ENCODE measurements around the gene SLC7A8.

Gene SLC7A8

DNA sequence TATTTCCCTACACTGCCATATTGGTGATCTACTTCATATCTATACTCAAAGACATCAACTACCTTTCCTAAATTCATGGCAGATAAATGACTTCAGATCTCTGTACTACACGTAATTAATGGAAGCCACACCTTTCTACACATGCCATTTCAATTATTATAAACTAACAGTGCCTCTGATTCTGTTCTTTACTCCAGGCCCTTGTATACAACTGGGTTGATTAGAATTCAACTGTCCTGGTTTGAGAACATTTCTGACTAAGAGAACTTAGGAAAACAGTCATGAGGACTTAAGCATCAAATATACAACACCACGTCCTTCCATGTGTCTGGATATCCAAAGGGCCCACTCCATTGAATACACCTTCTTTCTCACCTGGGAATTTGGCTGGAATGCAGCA lies 90.4 kb downstream of the SLC7A8 start:
- DNase-seq, result no peak

DNA sequence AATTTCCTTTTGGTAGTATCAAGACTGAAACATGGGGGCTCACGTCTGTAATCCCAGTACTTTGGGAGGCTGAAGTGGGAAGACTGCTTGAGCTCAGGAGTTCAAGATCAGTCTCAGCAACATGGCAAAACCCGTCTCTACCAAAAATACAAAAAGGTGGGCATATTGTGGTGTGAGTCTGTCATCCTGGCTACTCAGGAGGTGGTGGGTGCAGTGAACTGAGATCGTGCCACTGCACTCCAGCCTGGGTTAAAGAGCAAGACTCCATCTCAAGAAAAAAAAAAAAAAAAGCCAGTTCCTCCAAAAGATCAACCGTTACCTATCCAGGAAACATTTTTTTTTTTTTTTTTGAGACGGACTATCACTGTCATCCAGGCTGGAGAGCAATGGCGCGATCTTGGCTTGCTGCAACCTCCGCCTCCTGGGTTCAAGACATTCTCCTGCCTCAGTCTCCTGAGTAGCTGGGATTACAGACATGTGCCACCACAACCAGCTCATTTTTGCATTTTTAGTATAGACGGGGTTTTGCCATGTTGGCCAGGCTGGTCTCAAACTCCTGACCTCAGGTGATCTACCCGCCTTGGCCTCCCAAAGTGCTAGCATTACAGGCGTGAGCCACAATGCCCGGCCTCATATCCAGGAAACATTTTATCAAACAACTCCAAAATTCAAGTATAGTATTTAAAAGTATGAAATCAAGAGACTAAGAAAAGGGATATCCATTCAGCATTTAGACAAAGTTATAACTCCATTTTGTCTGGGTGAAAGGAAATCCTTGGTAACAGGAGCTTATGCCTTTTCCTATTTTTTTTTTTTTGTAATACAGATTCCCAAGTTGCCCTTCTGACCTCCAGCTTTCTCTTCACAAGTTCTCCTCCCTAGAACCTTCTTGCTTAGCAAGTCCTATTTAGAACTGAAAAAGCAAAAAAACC lies 91.9 kb downstream of the SLC7A8 start:
- DNase-seq, result no peak

DNA sequence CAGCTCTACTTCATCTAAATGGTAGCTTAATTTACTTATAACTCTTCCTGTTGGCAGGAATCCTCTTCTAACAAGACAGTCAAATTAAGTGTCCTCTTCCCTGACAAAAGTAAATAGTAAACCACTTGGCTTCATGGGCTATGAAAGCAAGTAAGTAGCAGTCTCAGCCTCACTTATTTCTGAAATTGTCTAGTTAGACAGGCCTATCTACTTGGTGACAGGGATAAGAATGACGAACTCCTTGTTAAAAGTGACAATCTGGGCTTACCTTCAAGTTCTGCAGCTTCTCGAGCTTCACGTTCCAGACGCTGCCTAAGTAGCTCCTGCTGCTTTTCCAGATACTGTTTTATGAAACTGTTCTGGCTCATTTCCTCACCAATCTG lies 93.2 kb downstream of the SLC7A8 start:
- no peak for DNase-seq

DNA sequence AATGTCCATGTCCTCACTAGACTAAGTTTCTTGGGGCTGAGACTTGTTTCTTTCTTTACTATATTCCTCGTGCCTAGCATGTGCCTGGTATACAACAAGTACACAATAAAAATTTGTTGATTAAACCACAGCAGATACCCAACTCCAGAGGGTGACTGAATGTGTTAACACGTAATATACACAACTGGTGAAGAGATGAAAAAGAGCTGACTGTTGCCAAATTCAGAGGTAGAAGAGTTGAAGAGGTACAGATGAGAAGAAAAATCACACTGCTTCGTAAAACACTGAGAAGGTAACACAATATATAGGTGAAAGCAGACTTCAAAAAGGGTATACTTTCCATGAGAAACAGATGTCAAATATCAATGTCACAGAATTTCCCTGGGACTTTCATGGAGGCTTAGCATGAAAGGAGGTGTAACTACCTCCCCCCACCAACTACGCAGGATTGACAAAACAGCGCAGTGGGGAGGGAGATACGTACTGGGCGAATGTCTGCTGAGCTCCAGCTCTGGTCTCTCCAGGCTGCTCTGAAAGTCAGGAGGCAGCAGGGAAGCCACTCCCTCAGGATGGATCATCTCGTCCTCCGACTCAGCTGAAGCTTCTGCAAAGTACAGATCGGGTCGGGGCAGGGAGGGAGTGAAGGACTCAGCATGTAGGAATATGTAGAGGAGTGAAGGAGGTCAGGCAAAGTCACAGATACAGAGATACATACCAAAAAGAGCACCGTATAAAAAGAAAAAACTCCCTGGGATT lies 93.8 kb downstream of the SLC7A8 start:
- no peak for DNase-seq

DNA sequence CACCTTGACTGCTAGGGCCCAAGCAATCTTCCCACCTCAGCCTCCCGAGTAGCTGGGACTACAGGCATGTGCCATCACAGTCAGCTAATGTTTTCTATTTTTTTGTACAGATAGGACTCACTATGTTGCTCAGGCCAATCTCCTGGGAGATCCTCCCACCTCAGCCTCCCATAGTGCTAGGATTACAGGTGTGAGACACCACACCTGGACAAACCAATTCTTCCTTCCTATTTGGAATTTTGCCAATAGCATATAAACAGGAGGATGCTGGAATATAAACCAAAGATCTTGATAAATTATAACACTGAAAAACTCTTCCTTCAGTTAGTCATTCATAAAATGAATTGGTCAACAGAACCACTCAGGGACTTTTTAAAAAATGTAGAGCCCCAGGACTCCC lies 96.9 kb downstream of the SLC7A8 start:
- DNase-seq, result no peak

DNA sequence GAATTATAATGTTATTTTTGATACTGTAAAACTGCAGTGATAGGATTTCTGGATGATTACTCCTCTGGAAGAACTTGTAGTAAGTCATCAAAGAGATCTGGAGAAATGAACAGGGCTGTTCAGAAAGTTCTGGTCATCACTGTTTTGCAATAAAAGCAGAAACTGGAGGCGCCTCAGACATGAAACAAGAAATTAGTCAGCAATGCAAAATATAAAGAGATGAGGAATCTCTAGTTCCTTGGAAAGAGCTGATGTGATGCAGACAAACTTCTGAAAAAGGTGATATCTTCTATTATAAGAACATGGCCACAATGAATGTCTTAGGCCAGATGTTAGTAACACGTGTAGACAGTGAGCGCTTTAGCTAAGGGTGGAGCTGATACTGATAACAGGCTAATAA lies 98.0 kb downstream of the SLC7A8 start:
- DNase-seq, result no peak

DNA sequence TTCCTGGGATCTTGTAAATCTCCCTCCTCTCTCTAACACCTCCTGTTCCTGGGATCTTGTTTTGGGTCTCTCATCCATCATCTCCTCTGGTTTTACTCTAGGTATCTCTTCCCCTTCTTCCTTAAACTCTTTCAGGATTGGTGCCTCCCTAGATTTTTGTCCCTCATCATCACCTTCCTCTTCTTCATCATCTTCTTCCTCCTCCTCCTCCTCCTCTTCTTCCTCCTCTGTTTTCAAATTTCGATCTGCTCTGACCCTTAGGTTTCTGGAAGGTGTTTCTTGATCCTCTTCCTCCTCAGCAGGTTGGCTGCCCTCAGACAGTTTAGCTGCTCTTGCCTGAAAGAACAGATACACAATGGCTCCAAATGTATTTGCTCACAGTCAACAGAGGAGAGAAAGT lies 103.0 kb downstream of the SLC7A8 start:
- DNase-seq, result no peak

DNA sequence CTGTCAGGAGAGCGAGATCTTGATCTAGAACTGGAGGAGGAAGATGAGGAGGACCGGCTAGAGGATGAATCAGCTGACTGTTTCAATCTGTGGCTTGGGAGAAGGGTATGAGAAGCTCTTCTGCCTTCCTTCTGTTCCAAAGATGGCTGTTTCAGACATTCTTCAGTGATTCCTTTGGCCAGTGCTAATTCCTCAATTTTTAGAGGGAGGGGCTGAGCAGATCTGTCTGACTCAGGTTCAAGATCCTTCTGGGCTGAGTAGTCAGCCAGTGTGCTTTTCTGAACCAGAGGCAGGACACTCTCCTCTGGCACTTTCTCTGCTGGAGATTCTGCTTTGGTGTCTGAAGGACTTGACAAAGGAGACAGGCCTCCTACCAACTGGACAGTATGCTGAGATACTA lies 103.7 kb downstream of the SLC7A8 start:
- no peak for DNase-seq

DNA sequence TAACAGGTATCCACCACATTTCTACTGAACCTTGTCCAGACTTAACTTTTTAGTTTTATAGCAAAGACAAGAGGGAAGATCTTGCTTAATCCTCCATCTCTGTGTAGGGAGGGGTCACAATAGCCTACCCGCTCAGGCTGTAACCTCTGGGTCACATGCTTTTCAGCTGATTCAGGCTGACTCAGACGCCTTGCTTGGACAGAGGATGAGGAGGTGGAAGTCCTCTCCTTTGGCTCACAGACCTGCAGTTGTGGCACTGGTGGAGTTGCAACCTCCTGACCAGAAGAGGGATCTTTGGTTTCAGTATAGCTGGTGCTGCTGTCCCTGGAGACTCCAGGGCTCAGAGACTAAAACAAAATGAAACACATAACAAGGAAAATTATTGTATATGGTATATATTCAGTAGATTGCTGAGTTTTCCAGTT lies 104.8 kb downstream of the SLC7A8 start:
- DNase-seq, result no peak

DNA sequence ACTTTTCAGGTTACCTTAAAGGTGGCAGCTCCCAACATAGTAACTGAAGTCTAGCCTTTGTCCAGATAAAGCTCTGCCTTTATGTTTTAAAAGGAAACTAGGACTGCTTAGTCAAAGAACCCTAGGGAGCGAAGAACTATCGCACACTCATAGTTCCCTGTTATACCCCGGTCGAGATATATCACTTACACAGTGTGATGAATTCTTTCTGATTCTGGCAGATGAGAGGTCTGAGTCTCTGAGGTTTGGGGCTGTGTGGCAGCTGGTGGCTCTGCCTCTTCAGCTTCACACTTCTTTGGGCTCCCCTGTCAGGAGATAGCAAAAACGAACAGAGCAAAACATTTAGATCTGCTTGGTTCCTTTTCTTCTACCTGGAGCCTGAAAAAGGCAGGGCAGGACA lies 105.5 kb downstream of the SLC7A8 start:
- no peak for DNase-seq

DNA sequence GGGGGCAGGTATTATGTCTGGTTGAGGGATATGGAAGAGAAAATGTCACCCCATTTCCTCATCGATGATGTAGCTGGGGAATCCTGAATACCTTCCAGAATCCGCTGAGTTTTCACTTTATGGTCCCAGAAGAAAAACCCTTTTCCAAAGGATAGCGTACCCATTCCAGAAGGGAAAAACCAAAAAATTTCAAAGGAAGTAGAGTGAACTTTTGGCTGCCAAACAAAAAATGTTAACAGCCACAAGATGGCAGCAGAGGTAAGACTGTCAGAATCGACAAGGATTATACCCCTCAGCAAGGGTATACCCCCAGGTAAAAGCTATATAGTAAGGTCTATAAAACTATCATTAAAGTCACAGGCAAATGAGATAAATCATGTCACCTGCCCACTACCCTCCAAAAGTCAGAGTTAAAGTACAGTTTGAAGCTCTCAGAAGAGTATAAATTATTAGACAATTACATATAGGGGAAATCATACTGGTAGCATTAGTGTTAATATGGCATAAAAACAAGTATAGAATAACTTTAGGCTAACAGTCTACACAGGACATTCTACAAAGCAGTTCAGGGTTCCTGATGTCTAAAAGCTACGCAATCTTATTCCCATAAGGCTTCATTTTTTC lies 106.6 kb downstream of the SLC7A8 start:
- DNase-seq, result no peak
